ENCODE data around the gene CCDC160.

GRCh38 chrX:134294548-134294947 lies 57.6 kb downstream of the CCDC160 start:
- TF ChIP-seq, protein P1, sequence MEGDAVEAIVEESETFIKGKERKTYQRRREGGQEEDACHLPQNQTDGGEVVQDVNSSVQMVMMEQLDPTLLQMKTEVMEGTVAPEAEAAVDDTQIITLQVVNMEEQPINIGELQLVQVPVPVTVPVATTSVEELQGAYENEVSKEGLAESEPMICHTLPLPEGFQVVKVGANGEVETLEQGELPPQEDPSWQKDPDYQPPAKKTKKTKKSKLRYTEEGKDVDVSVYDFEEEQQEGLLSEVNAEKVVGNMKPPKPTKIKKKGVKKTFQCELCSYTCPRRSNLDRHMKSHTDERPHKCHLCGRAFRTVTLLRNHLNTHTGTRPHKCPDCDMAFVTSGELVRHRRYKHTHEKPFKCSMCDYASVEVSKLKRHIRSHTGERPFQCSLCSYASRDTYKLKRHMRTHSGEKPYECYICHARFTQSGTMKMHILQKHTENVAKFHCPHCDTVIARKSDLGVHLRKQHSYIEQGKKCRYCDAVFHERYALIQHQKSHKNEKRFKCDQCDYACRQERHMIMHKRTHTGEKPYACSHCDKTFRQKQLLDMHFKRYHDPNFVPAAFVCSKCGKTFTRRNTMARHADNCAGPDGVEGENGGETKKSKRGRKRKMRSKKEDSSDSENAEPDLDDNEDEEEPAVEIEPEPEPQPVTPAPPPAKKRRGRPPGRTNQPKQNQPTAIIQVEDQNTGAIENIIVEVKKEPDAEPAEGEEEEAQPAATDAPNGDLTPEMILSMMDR (IDR thresholded peaks at IDR 0.05) = peak in 1 of 4 experiments; percentile 17
- TF ChIP-seq POLR2A (IDR thresholded peaks at IDR 0.05) (no peak), POLR2AphosphoS5 (IDR thresholded peaks at IDR 0.05) (no peak)
